Measurements from ENCODE around the gene NEK6. TPM values are rescaled to one million over a fixed set of nuclear protein-coding genes. Genes with fewer than 3 reads are reported as not detected.

The NEK6 gene
- total RNA-seq, 1 donor from 2014 or later: 24.4 TPM

- no peak for TF ChIP-seq CTCF (IDR thresholded peaks at IDR 0.05; ENCODE audit: unreplicated experiment)
- Mint-ChIP-seq H3K27me3 (no peaks in the 10 kb centered on the region), H3K36me3 (ENCODE audit: insufficient read depth) (no peaks in the 10 kb centered on the region), H3K9me3 (ENCODE audit: low read depth) (no peaks in the 10 kb centered on the region), H3K4me1 (ENCODE audit: low read depth) (no peaks in the 10 kb centered on the region), H3K4me3 (ENCODE audit: low read depth) (no peak overlapping the region), H3K27ac (no peak overlapping the region)
- DNase-seq (ENCODE audit: low spot score, unreplicated experiment): no peak
Measured at GRCh38 chr9:124296796-124297550, 39.2 kb downstream of the NEK6 start.

DNA sequence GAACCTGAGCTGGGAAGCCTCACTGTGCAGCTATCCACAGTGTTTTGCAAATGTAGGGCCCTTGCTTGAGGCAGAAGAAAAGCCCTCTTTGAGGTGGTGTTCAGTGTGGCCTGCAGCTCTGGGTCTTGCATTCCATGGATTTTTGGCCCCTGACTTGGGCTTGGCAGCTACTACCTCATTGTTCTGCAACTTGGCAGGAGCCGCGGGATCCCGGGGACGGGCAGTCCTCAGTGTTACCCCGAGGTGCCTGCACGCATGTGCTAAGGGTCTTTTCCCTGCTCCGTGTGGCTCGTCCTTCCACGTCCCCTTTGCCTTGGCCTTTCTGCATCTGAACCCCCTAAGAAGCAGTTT is 39.8 kb downstream of the NEK6 start:
- Mint-ChIP-seq H3K9me3 (ENCODE audit: low read depth) (no peaks in the 10 kb centered on the region), H3K27ac (no peak overlapping the region), H3K4me3 (ENCODE audit: low read depth) (no peak overlapping the region), H3K27me3 (no peaks in the 10 kb centered on the region), H3K4me1 (ENCODE audit: low read depth) (no peaks in the 10 kb centered on the region), H3K36me3 (ENCODE audit: insufficient read depth) (no peaks in the 10 kb centered on the region)
- TF ChIP-seq CTCF (IDR thresholded peaks at IDR 0.05; ENCODE audit: unreplicated experiment): no peak
- no peak for DNase-seq (ENCODE audit: low spot score, unreplicated experiment)

DNA sequence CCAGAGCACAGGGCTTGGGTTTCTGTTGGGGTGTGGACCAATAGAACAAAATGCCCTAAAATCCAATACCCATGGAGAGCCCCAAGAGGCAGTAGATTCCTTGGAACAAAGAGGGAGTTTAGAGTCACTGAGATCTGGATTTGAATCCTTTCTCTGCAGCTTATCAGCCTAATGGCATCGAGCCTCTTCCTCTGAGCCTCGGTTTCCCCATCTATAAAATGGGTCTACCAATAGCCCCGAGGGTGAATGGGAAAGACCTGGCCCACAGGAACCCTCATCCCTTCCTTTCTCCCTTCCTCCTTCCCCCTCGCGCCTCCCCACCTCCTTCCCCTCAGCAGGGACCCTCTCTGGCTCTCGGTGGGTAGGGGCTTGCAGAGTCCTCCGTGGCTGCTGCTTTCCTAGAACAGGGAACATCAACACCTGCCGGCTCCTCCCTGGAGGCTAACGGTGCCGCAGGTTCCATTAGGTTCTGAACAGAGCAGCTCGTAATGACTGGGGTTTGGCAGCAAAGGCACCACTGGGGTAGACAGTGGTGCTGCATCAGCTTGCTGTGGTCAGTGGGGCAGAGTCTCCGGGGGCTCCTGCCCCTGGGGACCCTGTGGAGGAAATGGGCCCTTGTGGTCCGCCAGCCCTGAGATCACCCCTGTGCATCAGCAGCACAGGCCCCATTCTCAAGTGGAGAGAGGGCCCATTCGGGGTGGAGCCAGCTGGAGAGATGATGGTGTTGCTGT is 40.3 kb downstream of the NEK6 start:
- no peak overlapping the region for H3K27ac Mint-ChIP-seq
- no peaks in the 10 kb centered on the region for H3K4me1 Mint-ChIP-seq (ENCODE audit: low read depth)
- no peaks in the 10 kb centered on the region for H3K9me3 Mint-ChIP-seq (ENCODE audit: low read depth)
- no peaks in the 10 kb centered on the region for H3K36me3 Mint-ChIP-seq (ENCODE audit: insufficient read depth)
- H3K27me3 Mint-ChIP-seq: no peaks in the 10 kb centered on the region
- TF ChIP-seq CTCF (IDR thresholded peaks at IDR 0.05; ENCODE audit: unreplicated experiment): no peak
- no peak overlapping the region for H3K4me3 Mint-ChIP-seq (ENCODE audit: low read depth)
- DNase-seq (ENCODE audit: low spot score, unreplicated experiment): no peak

GRCh38 chr9:124298646-124299235 is 41.0 kb downstream of the NEK6 start:
- no peak for DNase-seq (ENCODE audit: low spot score, unreplicated experiment)
- Mint-ChIP-seq H3K4me3 (ENCODE audit: low read depth) (no peak overlapping the region), H3K4me1 (ENCODE audit: low read depth) (no peaks in the 10 kb centered on the region), H3K27me3 (no peaks in the 10 kb centered on the region), H3K9me3 (ENCODE audit: low read depth) (no peaks in the 10 kb centered on the region), H3K36me3 (ENCODE audit: insufficient read depth) (peaks cover 5% of the 10 kb centered on the region), H3K27ac (no peak overlapping the region)
- TF ChIP-seq CTCF (IDR thresholded peaks at IDR 0.05; ENCODE audit: unreplicated experiment): no peak

GRCh38 chr9:124299515-124300090 is 41.9 kb downstream of the NEK6 start:
- no peak for DNase-seq (ENCODE audit: low spot score, unreplicated experiment)
- Mint-ChIP-seq H3K9me3 (ENCODE audit: low read depth) (no peaks in the 10 kb centered on the region), H3K4me3 (ENCODE audit: low read depth) (no peak overlapping the region), H3K27ac (no peak overlapping the region), H3K36me3 (ENCODE audit: insufficient read depth) (peaks cover 5% of the 10 kb centered on the region), H3K4me1 (ENCODE audit: low read depth) (no peaks in the 10 kb centered on the region), H3K27me3 (no peaks in the 10 kb centered on the region)
- no peak for TF ChIP-seq CTCF (IDR thresholded peaks at IDR 0.05; ENCODE audit: unreplicated experiment)

Data from progenitor cell of endocrine pancreas (in vitro differentiated cells).